Hepatocyte (in vitro differentiated cells): Measurements from ENCODE around the gene DGKI.

Source experiments
- CTCF ChIP-seq: fragments of 200-600 bp; sonication (generic); IDR thresholded peaks from 2 replicates; pipeline ENCODE4 v1.5.1; 2016; ENCODE audit warnings: antibody characterized with exemption, mild to moderate bottlenecking; ENCODE audit not compliant: poor library complexity
- EZH2 ChIP-seq: fragments of 200-600 bp; sonication (generic); IDR thresholded peaks from 2 replicates; pipeline ENCODE4 v1.6.1; 2016; ENCODE audit warnings: antibody characterized with exemption, mild to moderate bottlenecking, borderline replicate concordance
- EZH2phosphoT487 ChIP-seq: fragments of 200-600 bp; sonication (generic); IDR thresholded peaks from one replicate; pipeline ENCODE4 v1.6.1; 2018; ENCODE audit warnings: antibody characterized with exemption, mild to moderate bottlenecking, low read depth, moderate library complexity; ENCODE audit not compliant: unreplicated experiment, severe bottlenecking

GRCh38 chr7:137690635-137691034 is 156.1 kb downstream of the DGKI start:
- TF ChIP-seq CTCF (no peak), EZH2phosphoT487 (no peak), EZH2 (no peak)
